Umbilical cord (tissue), 2 donors: ENCODE results near the gene VSIG8. TPM values are rescaled to one million over a fixed set of nuclear protein-coding genes. Genes with fewer than 3 reads are reported as not detected.

Experiments
- DNase-seq: peaks from one replicate; pipeline ENCODE4 v3.0.0-alpha.2; 2015; ENCODE audit warnings: low spot score
- total RNA-seq: library from RNA; depleted of rRNA; stranded (reverse); fragments of >200 nt; gene quantifications from one replicate; pipeline ENCODE4 v1.2.3, GENCODE V29; 2014; ENCODE audit warnings: low replicate concordance; ENCODE audit not compliant: insufficient read depth

The VSIG8 gene
- total RNA-seq, 1 donor from 2014 or later = not detected

DNA sequence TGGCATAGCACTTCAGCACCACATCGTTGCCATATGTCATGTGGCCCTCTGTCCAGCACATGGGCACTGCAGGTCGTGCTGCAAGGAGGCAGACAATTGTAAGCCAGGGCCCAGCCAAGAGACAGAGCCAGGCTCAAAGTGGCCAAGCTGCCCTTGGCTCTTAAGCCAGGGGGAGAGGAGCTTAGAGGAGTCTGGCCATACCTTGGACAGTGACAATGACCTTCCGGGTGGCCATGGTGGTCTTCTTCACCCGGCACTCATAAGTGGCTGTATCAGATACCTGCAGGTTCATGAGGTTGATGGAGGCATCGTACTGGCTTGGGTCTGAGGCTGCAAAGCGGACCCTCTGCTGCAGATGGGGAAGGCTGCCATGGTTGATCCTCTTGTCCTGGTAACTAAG is 4.6 kb downstream of the VSIG8 start:
- DNase-seq = no peak

DNA sequence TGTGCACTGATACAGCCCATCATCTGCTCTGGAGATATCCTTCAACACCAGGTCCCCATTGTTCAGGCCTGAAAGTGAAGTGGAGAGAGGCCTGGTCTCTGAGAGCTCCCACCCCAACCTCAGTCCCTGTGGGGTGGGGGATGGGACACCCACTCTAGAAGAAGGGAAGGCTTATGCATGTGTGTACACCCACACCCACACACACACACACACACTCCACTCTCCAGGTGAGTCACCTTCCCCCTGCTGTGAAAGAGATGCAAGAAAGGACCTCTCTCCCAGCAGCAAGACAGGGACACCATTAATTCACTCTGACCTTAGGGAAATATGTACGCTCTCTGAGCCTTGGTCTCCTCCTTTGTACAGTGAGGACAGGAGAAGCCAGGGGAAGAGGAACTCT is 5.9 kb downstream of the VSIG8 start:
- DNase-seq = no peak

DNA sequence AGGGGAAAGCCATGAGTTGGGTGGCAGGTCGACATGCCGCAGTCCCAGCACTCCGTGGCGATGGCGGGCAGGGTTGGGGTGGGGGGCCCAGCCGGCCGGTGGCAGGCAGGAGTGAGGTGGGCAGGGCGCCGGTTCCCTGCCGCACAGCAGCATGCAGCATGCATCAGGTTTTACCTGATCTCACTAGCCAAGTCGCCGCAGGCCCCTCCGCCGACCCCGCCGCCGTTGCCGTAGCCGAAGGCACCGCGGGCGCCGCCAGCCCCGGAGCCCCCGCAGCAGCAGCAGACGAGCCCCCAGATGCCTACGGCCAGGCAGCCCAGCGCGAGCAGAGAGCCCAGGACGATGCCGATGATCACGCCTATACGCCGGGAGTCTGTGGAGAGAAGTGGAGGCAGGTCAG is 6.7 kb downstream of the VSIG8 start:
- no peak for DNase-seq

DNA sequence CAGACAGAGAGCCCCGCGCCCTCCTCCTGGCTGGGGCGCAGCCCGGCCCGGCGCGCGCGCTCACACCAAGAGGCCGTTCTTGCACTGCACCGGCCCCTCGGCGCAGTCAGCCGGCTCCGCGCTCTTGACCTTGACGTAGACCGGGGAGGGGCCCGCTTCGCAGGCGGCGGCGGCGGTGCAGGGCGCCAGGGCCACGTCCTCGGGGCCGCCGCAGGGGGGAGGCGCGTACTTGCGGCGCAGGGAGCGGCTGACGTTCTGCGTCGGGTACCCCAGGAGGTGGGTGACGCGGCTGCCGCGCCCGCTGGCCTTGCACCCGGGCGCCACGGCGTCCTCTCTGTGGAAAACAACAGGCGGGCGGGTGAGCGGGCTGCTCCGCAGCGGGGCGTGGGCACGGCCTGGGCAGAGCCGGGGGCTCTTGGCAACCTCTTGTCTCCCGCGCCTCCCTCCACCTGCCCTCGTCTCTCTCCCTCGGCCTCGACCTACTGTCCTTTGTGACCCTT is 7.7 kb downstream of the VSIG8 start:
- peak; percentile 92 for DNase-seq

DNA sequence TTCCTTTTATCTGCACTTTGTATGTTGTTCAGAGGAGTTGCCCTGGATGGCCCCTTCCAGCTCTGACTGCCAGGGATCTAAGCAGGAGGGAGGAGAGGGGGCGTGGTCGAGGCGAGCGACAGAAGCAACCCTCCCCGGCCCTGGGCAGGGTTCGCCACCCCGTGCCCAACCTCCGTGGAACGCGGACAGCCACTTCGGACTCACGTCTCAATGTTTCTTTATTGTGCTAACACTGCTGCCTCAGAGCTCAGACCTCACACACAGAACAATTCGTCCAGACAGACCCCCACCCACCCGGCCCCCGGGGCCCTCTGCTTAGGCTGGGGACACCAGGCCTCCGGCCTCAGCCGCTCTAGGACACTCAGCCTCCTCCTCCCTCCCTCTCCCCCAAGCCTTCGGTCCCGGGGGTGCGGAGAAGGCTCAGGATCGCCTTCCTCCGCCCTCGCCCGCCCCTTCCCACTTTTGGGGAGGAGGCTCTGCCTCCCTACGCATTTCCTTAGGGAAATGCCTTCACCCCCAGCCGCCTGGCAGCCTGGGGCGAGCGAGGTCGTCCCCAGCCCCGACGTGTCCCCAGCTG is 8.3 kb downstream of the VSIG8 start:
- DNase-seq = peak; percentile 92

DNA sequence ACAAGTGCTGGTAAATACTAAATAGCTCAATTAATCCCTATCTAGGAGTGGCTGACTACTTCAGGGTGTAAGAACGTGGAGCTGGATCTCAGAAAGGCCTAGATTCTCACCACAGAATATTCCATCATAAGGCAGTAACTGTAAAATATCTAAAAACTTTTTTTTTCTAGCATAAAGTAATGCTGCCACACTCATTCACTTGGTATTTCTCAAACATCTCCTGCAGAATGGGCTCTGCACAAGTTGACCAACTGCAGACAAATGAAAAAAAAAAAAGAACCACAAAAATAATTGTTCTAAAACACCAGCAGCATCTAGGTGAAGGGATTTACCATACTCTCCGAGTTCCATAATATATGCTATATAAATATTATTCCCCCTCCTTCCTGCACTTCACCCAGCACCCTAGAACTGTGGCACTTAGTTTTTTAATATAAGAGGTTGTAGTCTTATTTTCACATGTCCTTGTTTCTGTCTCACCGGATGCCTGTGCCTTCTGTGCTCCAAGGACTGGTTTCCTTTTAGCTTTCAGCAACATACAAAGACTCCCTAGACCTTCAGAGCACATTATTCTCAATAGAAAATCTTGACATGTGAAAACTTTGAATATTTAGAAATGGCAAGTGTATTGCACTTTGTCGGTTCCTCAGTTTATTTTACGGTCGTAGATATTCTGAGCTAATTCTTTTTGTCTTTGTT is 8.9 kb downstream of the VSIG8 start:
- DNase-seq = peak; percentile 27

DNA sequence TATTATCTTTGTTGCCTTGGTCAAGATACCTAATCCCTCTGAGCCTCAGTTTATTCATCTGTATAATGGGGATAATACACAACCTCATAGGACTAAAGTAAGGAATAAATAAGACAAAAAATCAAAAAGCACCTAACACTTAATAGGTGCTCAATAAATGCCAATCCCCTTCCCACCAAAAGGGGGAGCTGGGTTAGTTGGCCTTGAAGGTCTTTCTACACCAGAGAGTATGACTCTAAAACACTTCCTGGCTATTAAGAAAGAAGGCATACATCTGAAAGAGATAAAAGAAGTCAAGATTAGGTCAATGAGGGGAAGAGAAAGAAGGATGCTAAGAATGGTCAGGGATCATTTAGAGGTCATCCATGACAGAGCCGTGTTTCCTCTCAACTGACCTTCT is 11.1 kb downstream of the VSIG8 start:
- no peak for DNase-seq

DNA sequence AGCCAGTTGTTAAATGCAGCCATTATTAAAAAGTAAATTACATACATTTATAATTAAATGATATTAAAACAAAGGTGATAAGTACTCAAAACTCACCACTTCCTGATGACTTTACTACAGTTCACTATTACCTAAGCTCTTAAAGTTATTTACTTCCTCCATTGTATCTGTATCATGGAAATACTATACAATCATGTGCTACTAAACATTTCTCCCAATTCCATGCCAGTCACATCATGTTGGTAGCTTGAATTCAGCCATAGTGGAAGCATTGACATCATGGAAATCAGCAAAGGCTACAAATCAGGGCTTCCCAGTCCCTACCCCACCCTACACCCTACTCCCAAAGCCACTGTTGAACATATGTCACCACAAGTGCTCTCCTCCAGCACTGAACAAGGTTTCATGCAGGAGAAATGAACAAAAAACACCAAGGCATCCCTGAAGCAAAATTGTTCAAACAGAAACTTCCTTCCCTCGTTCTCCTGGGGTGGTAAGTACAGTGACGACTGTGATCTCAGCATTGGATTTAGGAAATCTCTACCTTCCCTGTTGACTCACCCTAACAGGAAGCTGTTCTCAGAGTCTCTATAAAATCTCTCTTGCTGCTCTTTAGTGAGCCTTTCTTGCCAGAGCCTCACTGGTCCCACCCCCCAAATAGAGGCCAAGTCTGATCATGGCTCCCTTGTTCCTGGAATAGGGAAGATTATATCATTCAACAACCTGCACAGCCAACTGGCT is 12.7 kb downstream of the VSIG8 start:
- DNase-seq = peak; percentile 49

DNA sequence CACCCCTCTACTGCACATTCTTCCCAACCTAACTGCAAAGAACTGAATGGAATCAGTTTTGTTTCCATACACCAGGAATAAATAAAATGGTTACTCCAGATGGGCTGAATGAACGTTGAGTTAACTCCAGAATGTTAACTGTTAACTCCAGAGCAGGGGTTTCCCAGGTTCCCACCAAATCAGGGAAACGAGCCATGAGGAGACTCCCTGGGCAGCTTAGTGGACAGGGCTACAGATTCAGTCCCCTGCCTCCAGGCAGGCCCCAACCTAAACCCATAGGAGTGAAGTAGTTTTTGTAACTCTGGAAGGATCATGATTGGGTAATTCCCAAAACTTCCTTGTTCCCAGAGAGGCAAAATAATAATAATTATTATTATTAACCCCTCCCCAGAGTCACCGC is 14.1 kb downstream of the VSIG8 start:
- no peak for DNase-seq

DNA sequence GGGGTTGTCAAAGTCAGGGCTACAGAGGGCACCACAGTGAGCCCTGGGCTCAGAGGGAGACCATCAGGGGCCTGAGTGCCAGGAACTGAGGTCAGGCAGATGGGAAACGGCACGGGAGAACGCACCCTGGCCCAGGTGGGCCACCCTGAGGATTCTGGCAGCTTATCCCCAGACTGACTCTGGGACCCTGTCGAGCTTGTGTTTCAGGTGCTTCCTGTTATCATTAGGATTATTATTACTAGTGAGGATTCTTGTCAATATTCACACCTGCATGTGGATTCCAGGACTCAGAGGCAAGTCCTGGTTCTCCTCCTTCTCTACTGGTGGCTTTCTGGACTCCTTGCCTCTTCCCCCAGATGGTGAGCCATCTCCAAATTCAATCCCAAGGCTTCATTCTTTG is 15.2 kb downstream of the VSIG8 start:
- DNase-seq = no peak

DNA sequence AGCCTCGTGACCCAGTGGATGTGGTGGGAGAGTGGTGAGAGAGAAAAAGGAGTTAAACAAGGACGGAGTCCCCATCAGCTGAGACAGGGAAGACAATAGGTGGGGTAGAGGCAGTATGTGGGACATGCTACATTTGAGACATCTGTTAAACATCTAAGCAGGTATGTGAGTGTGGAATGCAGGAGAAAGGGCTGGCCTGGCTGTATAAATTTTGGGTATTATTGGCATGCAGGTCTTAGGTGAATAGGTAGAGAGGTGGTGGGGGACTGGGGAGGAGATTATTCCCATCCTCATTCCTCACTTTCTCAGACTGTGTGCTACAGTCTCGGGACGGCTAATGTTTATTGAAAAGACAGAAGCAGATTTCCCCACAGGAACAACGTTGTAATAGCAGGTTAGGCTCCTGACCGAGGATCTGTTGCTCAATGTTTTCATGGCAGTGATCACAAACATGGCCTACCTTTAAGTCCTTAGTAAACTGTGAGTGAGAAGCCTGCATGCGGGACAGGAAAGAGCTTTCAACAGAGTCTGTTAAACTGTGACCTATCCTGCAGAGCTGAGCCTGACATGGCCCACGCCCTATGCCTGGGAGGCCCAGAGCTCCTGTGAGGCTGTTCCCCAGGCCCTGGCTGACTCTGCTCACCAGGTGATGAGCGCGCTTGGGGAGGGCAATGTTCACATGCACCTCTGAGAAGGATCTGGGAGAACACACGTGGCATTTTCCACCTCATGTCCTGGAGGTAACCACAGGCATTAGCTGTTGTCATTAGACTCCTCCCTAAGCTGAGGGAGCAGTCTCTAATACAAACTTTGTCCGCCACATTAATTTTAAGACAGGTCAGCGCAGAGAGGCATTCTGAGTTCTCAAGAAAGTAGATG is 16.5 kb downstream of the VSIG8 start:
- DNase-seq = no peak

DNA sequence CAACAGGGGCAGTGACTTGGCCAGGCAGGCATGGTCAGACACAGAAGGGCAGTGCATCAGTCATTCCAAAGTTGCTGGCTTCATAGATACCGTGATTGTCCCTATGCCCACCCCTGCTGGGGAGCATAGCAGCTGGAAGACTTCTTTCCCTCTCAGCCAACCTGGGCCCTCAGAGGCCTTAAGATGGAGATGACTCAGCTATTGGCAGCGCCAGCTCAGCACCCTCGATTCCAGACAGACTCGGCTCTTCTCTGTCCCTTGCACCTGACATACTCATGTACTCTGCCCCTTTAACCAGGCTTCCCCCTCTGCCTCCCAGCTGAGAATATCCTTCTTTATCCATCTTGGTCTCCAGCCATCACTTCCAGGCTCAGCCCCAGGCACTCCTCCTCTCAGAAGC is 19.0 kb downstream of the VSIG8 start:
- peak; percentile 48 for DNase-seq

DNA sequence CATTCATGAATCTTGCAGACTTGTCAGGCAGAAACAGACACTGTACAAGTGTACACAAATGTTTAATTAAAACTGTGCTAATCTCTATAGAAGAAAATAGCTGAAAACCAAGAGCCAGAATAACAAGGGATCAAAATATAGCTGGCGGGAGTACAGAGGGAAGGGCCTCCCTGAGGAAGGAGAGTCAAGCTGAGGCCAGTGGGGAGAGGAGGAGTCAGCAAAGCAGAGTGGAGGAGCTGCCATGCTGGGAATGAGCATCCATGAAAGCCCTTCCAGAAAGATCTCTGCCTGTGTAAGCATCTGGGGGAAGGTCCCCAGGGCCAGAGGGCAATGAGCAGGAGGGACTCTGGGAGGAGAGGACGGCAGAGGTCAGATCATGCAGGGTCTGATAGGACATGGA is 20.7 kb downstream of the VSIG8 start:
- peak; percentile 66 for DNase-seq

DNA sequence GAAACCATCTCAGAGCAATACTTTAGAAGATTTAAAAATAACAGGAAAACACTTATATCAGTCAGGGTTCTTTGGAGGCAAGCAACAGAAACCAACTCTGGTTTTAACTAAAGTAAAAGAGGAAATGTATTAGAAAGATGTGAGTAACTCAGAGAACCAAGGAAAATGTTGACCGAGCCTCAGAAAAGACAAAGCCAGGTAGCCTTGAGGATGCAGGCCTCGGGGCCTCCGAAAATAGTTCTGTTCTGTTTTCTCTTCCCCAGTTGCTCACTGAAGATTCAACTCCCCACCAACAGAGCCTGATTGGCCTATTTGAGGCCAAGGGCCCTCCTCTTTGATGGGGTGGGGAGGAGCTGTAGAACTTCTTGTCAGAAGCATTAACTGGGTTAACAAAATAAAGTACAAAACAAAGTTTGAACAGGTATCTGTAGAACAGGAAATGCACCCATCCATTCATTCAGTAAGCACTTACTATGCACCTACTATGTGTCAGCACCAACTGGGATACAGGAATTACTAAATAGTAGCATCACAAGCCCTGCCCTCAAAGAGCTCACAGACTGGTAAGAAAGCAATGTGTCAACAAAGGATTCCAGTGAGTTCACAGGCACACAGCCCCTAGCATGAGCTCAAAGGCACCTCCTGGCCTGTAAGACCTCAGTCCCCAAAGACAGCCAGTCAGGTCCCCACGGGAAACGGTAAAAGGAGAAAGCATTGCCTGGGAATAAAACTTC is 23.2 kb downstream of the VSIG8 start:
- no peak for DNase-seq

DNA sequence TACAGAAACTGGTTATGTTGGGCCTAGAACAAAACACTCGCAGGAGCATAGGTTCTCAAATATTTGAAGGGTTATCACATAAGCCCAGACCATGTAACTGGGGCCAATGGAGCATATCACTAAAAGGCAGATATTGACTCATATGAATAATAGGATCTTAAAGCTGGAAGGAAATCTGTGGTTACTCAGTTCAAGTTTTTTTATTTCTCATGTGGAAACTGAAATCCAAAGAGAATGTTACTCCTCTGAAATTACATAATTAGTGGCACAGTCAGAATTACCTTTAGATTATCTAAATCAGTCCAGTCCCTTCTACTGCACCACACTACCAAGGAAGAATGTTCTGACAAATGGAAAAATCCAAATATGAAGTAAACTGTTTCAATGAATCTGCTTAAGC is 23.7 kb downstream of the VSIG8 start:
- no peak for DNase-seq

DNA sequence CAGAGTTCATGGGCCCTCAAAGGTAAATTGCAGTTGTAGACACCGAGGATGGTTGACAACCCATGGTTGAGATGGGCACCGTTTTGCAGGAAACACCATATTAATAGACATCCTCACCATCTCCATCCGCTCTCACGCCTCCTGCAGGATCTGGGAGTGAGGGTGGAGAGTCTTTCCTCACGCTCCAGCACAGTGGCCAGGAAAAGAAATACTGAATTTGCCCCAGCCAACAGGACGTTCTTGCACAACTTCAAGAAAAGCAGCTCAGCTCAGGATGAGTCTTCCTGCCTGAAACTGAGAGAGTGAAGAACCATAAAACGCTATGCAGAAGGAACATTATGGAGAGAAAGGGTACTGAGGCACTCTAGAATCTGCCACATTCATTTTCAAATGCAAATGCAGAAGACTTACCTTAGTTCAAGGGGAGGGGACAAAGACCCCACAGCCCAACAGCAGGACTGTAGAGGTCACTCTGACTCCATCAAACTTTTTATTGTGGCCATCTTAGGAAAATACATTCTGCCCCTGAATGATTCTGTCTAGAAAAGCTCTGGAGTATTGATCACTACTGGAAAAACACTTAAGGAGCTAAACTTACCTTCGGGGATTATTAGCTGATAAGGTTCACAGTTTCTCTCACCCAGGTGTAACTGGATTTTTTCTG is 26.5 kb downstream of the VSIG8 start:
- DNase-seq = no peak

DNA sequence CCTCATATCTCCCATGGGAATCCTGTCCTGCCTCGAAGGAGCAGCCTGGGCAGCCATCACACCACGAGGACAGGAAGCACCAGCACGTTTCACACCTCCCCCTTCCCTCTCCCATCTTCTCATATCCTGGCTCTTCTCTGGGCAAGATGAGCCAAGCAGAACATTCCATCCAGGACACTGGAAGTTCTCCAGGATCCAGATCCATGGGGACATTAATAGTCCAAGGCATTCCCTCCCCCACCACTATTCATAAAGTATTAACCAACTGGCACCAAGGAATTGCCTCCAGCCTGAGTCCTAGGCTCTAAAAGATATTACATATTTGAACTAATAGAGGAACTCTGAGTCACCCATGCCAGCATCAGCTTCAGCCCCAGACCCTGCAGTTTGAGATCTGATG is 27.1 kb downstream of the VSIG8 start:
- DNase-seq = no peak

DNA sequence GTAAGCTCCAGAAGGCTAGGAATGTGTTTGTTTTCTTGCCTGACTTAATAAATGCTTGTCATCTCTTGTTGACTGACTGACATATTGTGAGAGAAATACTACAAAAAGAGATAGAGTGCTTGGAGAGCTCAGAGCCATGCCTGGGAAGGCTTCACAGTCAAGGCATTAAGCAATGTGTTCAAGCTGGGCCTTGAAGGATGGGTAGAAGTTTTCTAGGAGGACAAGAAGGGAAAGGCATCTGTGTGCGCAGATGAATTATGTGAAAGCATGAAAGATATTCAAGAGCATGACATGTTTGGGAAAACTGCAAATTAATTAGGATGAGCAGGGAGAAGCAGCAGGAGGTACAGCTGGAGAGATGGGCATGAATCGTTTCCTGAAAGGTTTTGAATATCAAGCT is 30.1 kb downstream of the VSIG8 start:
- DNase-seq = no peak

DNA sequence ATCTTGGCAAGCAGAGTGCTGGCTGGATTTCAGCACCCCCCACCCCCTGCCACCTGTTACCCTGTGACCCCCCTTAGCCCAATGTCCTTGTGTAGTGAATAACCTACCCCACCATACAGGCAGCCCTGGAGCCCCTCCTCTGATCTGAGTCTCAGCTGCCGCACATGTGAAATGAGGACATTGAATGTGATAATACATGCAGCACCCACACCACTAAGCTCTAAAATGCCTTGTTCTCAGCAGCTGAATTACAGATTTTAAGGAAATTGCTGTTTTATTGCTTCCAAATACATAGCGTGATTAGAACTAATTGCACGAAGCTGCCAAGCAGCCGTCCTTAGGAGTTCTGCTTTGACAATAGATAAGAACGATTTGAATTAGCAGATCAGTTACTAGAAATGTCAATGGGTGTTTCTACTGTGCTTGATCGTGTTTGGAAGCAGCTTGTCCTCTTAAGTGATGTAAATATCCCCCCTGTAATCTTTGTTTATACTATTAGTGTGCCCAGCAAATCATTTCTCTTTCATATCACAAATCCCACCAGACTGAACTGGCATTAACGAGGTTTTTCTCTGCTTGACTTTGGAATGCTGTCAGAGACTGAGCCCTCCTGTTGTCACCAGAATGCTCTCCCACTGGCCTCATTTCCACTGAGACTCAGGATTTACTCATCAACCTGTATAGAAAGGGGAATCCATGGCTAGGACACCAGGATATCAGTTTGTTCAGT is 30.9 kb downstream of the VSIG8 start:
- DNase-seq = peak; percentile 33

DNA sequence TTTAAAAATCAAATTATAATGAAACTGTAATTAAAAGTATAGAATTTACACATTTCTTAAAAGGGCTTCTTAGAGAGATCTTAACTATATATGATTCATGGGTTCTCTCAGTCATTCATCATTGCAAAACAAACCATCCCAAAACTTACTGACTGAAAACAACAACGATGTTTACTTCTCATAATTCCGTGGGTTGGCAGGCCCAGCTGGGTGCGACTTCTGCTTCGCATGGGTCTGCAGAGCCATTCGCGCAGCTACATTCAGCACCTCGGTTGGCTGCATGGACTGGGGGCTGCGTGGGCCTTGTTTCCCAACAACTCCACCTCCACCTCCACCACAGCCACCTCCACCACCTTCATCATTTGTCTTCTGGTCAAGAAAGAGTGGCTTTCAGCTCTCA is 31.7 kb downstream of the VSIG8 start:
- DNase-seq = no peak
